GM12865 (cell line): ENCODE measurements around the gene AQP10.

Experiments used
- DNase-seq: peaks from one replicate; pipeline ENCODE4 v3.0.0; 2010; ENCODE audit warnings: low read depth
- H3K4me3 ChIP-seq: 2 replicates; pipeline ENCODE4 v1.5.1; 2011; ENCODE audit warnings: mild to moderate bottlenecking, low read depth, low read length, control low read depth
- CTCF ChIP-seq: IDR thresholded peaks from 2 replicates; pipeline ENCODE4 v1.5.1; 2011; ENCODE audit warnings: low read length, control low read depth, low read depth, inconsistent platforms; ENCODE audit not compliant: insufficient read depth; ENCODE audit errors: missing control alignments

Gene AQP10

GRCh38 chr1:154350383-154350782 lies 29.5 kb downstream of the AQP10 start:
- no peak for DNase-seq
- H3K4me3 ChIP-seq, result no peak overlapping the region
- TF ChIP-seq CTCF, result no peak

GRCh38 chr1:154351363-154352068 lies 30.6 kb downstream of the AQP10 start:
- H3K4me3 ChIP-seq, result no peak overlapping the region
- no peak for TF ChIP-seq CTCF
- no peak for DNase-seq

GRCh38 chr1:154352245-154352580 lies 31.3 kb downstream of the AQP10 start:
- DNase-seq, result no peak
- no peak overlapping the region for H3K4me3 ChIP-seq
- no peak for TF ChIP-seq CTCF

GRCh38 chr1:154352581-154353459 lies 31.9 kb downstream of the AQP10 start:
- TF ChIP-seq CTCF, result no peak
- DNase-seq, result peak; percentile 43
- H3K4me3 ChIP-seq, result peak overlapping the region; percentile 33

DNA sequence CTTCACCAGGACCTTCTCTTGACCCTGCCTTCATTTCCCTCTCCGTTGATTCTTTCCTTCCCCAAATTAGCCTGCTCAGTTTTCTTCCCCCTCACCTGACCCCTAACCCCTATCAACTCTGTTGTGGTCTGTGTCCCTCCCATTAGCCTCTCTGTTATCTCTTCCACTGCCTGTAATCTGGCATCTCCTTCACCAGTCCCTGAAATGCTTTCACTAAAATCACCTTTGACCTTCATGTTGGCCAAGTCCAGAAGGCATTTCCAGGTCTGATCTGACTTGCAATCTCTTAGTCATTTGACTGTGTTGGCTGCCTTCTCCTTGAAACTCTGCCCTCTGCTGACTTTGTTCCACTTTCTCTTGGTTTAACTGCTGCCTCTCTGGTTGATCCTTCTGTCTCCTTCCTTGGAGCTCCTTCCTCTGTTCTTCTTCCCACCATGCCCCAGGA lies 32.6 kb downstream of the AQP10 start:
- H3K4me3 ChIP-seq, result no peak overlapping the region
- peak; percentile 48 for DNase-seq
- peak; percentile 34 for TF ChIP-seq CTCF

DNA sequence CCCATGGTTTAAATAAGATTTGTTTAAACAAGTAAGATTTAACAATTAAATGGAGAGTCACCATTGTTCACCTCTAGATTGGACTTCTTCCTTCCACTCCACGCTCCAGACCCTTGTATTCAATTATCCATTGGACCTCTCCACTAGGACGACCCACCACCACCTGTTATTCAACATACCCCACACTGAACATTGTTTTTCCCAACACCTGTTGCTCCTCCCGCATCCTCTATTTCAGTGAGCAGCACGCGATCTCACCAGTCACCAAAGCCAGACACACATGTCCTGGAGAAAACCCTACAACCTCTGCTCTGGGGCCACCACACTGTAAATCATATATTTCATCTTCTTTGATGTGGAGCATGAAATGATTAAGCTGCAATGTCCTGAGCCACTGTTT lies 33.1 kb downstream of the AQP10 start:
- DNase-seq, result no peak

More for the DNA sequence above, 33.1 kb downstream of the AQP10 start:
- no peak overlapping the region for H3K4me3 ChIP-seq
- TF ChIP-seq CTCF, result no peak
